Spleen (tissue), 11 donors: ENCODE results near the gene ARRDC4. TPM values are rescaled to one million over a fixed set of nuclear protein-coding genes. Genes with fewer than 3 reads are reported as not detected.

ENCODE experiments used
- DNase-seq: peaks from one replicate; pipeline ENCODE4 v3.0.0-alpha.2; 2020
- H3K27ac ChIP-seq, 8 donors: fragments of 200-600 bp; sonication (generic) in 7 of 8; 1 replicate in 4 of 8; 2 replicates in 4 of 8; pipeline versions ENCODE4 v1.5.0 to v1.8.0; 2016 to 2021; ENCODE audit warnings: inconsistent platforms in 4 of 8, mild to moderate bottlenecking in 4 of 8, moderate library complexity in 1 of 8
- H3K27me3 ChIP-seq, 7 donors: fragments of 200-600 bp; sonication (generic) in 6 of 7; replicated peaks in 1 of 7; 1 replicate in 4 of 7; 2 replicates in 3 of 7; pipeline versions ENCODE4 v1.5.0 to v1.8.0; 2016 to 2021; ENCODE audit warnings: inconsistent platforms in 3 of 7, mild to moderate bottlenecking in 1 of 7
- H3K36me3 ChIP-seq, 6 donors: fragments of 200-600 bp; sonication (generic) in 5 of 6; 1 replicate in 4 of 6; 2 replicates in 2 of 6; pipeline versions ENCODE4 v1.5.0 to v1.8.0; 2016 to 2021; ENCODE audit warnings: inconsistent platforms in 2 of 6
- H3K4me1 ChIP-seq, 6 donors: fragments of 200-600 bp; sonication (generic) in 5 of 6; 1 replicate in 3 of 6; 2 replicates in 3 of 6; pipeline versions ENCODE4 v1.5.0 to v1.8.0; 2016 to 2021; ENCODE audit warnings: inconsistent platforms in 3 of 6
- H3K4me3 ChIP-seq, 8 donors: fragments of 200-600 bp; sonication (generic) in 7 of 8; 1 replicate in 4 of 8; 2 replicates in 4 of 8; pipeline versions ENCODE4 v1.5.0 to v1.8.0; 2016 to 2021; ENCODE audit warnings: inconsistent platforms in 4 of 8, mild to moderate bottlenecking in 4 of 8, moderate library complexity in 2 of 8
- H3K9me3 ChIP-seq, 8 donors: fragments of 200-600 bp; sonication (generic) in 7 of 8; 1 replicate in 4 of 8; 2 replicates in 4 of 8; pipeline versions ENCODE4 v1.5.0 to v1.8.0; 2016 to 2021; ENCODE audit warnings: inconsistent platforms in 4 of 8
- POLR2A ChIP-seq, 3 donors: fragments of 450-650 bp; IDR thresholded peaks; one replicate each; pipeline ENCODE4 v1.5.1; 2017; ENCODE audit warnings: antibody characterized with exemption in 3 of 3, mild to moderate bottlenecking in 1 of 3
- POLR2AphosphoS5 ChIP-seq, 3 donors: sonication (generic); formaldehyde crosslinking; IDR thresholded peaks; one replicate each; pipeline ENCODE4 v1.5.1; 2017; ENCODE audit warnings: antibody characterized with exemption in 3 of 3
- WGBS, 5 donors: extraction: QIAGEN DNeasy Blood & Tissue Kit in 3 of 5; methylation state at CpG; one replicate each; pipeline versions ENCODE4 v1.1.5 to v1.1.7; 2013 to 2018; 5-methylcytosine and 5-hydroxymethylcytosine counted together
- intact Hi-C: fragments of 100-400 bp; cut with DNase I; formaldehyde crosslinking; loops from one replicate; pipeline ENCODE4 v1.15.0; 2023; ENCODE audit warnings: low total_unique reads
- polyA plus RNA-seq, 3 donors: library from polyadenylated mRNA; stranded (reverse); fragments of 200-250 nt; gene quantifications; one replicate each; pipeline ENCODE4 v1.2.1, GENCODE V29; 2013
- total RNA-seq, 7 donors: library from RNA; depleted of rRNA in 3 of 7; stranded (reverse); fragments of >200 nt in 3 of 7; fragmentation: NEBNext Ultra II Directional in 4 of 7; extraction: Animal tissue kit (Norgen Biotek cat#: 25700) in 4 of 7; gene quantifications; one replicate each; pipeline versions ENCODE4 v1.1.0 to v1.2.1, GENCODE V29; 2016 to 2021
- TF ChIP-seq, protein P1 (sequence below), 11 experiments: fragments of 200-600 bp in 7 of 11; fragments of 450-650 bp in 4 of 11; sonication (generic) in 4 of 11; IDR thresholded peaks in 8 of 11; conservative IDR thresholded peaks in 3 of 11; 1 replicate in 7 of 11; 2 replicates in 4 of 11; pipeline versions ENCODE4 v1.4.0 to v1.8.0; 2016 to 2021; ENCODE audit warnings: antibody characterized with exemption in 11 of 11, inconsistent platforms in 4 of 11, mild to moderate bottlenecking in 1 of 11
- donor health status: healthy with polysubstance abuse.
- donor health status: DM: no; HTN: no; CAD: no; lungs with moderate emphysema.
- donor health status: DM: no; HTN: no; CAD: no.
- donor health status: Bipolar disorder and iron deficiency.
- donor health status: healthy.
- donor health status: DM: no; HTN: no; CAD: no.
- donor health status: DM: yes; HTN: yes; CAD: no.

ARRDC4 gene
- total and polyA plus RNA-seq, 10 donors: 7.7 to 24.2 (median 14.4) TPM

DNA sequence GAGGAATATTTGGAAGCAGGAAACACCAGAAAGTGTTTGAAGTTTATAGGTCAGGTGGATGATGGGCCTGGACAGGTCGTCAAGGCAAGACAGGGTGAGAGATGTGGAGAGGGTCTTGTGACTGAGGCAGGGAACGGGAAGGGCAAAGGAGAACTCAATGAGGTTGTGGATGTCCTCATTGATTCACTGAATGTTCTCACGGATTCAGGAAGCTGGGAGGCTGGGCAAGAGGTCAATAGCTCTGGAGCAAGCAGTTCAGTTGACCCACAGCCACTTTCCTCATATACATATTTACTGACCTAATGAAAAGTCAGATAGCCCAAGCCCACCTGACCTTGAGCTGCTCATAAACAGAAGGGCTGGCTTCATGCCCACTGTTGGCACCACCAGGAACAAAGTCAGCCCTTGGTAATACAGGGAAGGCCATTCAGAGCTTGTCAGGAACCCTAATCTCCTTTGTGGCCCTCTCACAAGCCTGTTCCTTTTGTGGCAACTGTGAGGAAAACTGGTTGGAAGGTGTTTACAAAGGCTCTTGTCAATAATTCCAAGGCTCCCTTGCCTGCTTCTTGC, 31.6 kb downstream of the ARRDC4 start:
- intact Hi-C loops: no loop called here
- DNase-seq: no peak
- no peak for TF ChIP-seq POLR2AphosphoS5 (IDR thresholded peaks at IDR 0.05)
- TF ChIP-seq POLR2A (IDR thresholded peaks at IDR 0.05): no peak
- TF ChIP-seq, protein P1, sequence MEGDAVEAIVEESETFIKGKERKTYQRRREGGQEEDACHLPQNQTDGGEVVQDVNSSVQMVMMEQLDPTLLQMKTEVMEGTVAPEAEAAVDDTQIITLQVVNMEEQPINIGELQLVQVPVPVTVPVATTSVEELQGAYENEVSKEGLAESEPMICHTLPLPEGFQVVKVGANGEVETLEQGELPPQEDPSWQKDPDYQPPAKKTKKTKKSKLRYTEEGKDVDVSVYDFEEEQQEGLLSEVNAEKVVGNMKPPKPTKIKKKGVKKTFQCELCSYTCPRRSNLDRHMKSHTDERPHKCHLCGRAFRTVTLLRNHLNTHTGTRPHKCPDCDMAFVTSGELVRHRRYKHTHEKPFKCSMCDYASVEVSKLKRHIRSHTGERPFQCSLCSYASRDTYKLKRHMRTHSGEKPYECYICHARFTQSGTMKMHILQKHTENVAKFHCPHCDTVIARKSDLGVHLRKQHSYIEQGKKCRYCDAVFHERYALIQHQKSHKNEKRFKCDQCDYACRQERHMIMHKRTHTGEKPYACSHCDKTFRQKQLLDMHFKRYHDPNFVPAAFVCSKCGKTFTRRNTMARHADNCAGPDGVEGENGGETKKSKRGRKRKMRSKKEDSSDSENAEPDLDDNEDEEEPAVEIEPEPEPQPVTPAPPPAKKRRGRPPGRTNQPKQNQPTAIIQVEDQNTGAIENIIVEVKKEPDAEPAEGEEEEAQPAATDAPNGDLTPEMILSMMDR (IDR thresholded peaks at IDR 0.05 in 8 of 11, conservative IDR thresholded peaks at IDR 0.05 in 3 of 11): no peak
- H3K9me3 ChIP-seq: peaks cover 0 to 13% (median 6%) of the 10 kb centered on the region in 8 donors
- H3K4me3 ChIP-seq: no peak overlapping the region
- 48 to 63% (median 59%) methylated on average over 3 of the region's 3 CpGs for WGBS, 5 donors
- H3K4me1 ChIP-seq: peaks cover 0 to 25% (median 8%) of the 10 kb centered on the region in 6 donors
- no peaks in the 10 kb centered on the region for H3K27me3 ChIP-seq
- H3K27ac ChIP-seq: no peak overlapping the region
- no peaks in the 10 kb centered on the region for H3K36me3 ChIP-seq

DNA sequence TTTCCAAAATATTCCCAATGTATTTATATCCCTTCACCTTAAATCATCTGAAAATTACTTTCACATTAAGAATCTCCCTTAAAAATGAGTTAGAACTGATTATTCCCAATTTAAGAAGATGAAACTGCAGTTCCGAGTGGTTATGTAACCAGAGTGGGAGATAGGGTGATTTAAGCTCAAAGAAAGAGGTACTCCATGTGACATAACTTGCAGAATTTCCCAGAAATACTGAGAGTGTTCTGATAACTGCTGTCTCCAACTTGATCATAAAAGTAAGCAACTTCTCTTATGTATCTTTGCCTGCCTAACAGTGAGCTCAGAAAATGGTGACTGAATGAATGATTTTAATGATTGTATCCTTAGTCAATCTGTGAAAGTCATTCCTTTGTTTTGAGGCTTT, 32.3 kb downstream of the ARRDC4 start:
- no peak overlapping the region for H3K4me3 ChIP-seq
- H3K27ac ChIP-seq: peak overlapping the region in 2 of 8 donors; percentile 21 to 33
- peaks cover 0 to 25% (median 8%) of the 10 kb centered on the region in 6 donors for H3K4me1 ChIP-seq
- intact Hi-C loops: no loop called here
- DNase-seq: no peak
- H3K9me3 ChIP-seq: peaks cover 0 to 5% (median 0%) of the 10 kb centered on the region in 8 donors
- 67 to 78% (median 76%) methylated on average over 1 of the region's 1 CpG for WGBS, 5 donors
- no peaks in the 10 kb centered on the region for H3K27me3 ChIP-seq
- no peak for TF ChIP-seq POLR2A (IDR thresholded peaks at IDR 0.05)
- TF ChIP-seq, protein P1 (IDR thresholded peaks at IDR 0.05 in 8 of 11, conservative IDR thresholded peaks at IDR 0.05 in 3 of 11): no peak
- no peak for TF ChIP-seq POLR2AphosphoS5 (IDR thresholded peaks at IDR 0.05)
- no peaks in the 10 kb centered on the region for H3K36me3 ChIP-seq

DNA sequence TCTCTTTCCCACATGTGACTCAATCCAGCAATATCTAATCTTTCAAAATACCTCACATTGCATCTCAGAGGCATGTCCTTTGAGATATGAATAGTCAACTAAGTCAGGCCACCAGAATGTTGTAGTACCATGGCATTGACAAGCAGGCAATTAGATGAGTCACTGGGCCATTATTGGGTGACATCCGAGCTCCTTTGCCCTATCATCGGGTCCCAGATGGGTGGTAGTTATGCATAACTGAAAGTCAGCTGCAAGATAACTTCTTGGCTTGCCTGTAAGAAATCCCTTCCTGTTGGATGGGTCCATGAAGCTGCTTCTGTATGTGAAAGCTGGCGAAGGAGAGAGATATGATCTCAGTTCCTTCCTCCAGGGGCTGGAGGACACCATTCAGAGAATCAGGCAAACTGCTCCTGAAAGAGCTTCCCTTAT, 32.8 kb downstream of the ARRDC4 start:
- Histone ChIP-seq H3K36me3 (no peaks in the 10 kb centered on the region), H3K27me3 (no peaks in the 10 kb centered on the region), H3K27ac (peak overlapping the region in 2 of 8 donors; percentile 21 to 33), H3K9me3 (no peaks in the 10 kb centered on the region), H3K4me1 (peaks cover 0 to 25% (median 8%) of the 10 kb centered on the region in 6 donors), H3K4me3 (no peak overlapping the region)
- intact Hi-C loops: no loop called here
- DNase-seq: no peak
- TF ChIP-seq, protein P1 (IDR thresholded peaks at IDR 0.05 in 8 of 11, conservative IDR thresholded peaks at IDR 0.05 in 3 of 11): no peak
- TF ChIP-seq POLR2AphosphoS5 (IDR thresholded peaks at IDR 0.05): peak in 1 of 3 donors; percentile 32
- WGBS, 5 donors: 20 to 46% (median 32%) methylated on average over 3 of the region's 3 CpGs

DNA sequence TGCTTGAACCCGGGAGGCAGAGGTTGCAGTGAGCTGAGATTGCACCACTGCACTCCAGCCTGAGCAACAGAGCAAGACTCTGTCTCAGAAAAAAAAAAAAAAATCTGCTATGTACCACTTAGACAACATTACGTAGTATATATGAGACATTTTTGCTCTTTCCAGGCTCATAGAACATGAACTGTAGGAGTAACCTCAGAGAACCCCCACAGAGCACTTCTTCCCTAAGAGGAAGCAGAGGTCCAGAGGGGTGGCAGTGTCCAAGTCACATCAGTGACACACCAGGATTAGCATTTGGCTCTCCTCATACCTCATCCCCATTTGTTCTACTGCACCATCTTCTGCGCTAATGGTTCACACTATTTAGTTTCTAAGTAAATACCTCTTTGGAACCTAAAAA, 33.7 kb downstream of the ARRDC4 start:
- no peaks in the 10 kb centered on the region for H3K9me3 ChIP-seq

More for the DNA sequence above, 33.7 kb downstream of the ARRDC4 start:
- no peak for TF ChIP-seq POLR2AphosphoS5 (IDR thresholded peaks at IDR 0.05)
- TF ChIP-seq POLR2A (IDR thresholded peaks at IDR 0.05): no peak
- H3K36me3 ChIP-seq: no peaks in the 10 kb centered on the region
- H3K4me1 ChIP-seq: peaks cover 0 to 25% (median 8%) of the 10 kb centered on the region in 6 donors
- H3K27ac ChIP-seq: peak overlapping the region in 1 of 8 donors; percentile 33
- no peak overlapping the region for H3K4me3 ChIP-seq
- intact Hi-C loops: no loop called here
- 83 to 92% (median 88%) methylated on average over 3 of the region's 3 CpGs for WGBS, 5 donors
- DNase-seq: no peak
- no peaks in the 10 kb centered on the region for H3K27me3 ChIP-seq
